Femur (tissue), 1 donor: ENCODE results near the gene ADAM11.
A peak's percentile ranks its signal among the peaks of the same experiment; 100 is the strongest.

ENCODE experiments used
- DNase-seq: peaks from one replicate; pipeline ENCODE4 v3.0.0-alpha.2; 2017

The ADAM11 gene

DNA sequence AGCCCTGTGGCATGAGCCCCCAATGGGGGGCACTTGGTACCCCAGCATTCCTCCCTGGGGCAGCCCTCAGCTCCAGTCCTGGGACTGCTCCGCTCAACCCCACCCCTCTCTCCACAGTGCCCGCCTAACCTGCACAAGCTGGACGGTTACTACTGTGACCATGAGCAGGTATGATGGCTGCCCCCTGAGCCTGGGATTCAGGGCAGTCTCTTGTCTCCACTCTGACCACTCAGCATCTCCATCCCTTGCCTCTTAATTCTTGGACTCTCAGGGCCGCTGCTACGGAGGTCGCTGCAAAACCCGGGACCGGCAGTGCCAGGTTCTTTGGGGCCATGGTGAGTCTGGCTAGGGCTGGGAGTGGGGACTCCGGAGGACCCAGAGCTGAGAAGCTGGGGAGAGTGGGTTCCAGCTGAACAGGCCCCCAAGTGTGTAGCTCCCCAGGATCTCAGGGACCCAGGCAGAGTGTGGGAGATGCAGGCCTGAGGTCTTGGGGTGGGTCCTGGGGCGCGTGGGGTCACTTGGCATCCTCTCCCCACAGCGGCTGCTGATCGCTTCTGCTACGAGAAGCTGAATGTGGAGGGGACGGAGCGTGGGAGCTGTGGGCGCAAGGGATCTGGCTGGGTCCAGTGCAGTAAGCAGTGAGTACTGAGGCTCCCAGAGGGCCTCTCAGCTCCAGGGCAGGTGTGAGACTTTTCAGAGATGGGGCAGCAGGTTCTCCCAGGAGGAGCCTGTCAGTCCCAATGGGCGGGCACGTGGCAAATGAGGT is 18.0 kb downstream of the ADAM11 start:
- peak; percentile 24 for DNase-seq

GRCh38 chr17:44777394-44778348 is 18.9 kb downstream of the ADAM11 start:
- DNase-seq, result peak; percentile 28

GRCh38 chr17:44778656-44779210 is 19.9 kb downstream of the ADAM11 start:
- DNase-seq, result peak; percentile 19

DNA sequence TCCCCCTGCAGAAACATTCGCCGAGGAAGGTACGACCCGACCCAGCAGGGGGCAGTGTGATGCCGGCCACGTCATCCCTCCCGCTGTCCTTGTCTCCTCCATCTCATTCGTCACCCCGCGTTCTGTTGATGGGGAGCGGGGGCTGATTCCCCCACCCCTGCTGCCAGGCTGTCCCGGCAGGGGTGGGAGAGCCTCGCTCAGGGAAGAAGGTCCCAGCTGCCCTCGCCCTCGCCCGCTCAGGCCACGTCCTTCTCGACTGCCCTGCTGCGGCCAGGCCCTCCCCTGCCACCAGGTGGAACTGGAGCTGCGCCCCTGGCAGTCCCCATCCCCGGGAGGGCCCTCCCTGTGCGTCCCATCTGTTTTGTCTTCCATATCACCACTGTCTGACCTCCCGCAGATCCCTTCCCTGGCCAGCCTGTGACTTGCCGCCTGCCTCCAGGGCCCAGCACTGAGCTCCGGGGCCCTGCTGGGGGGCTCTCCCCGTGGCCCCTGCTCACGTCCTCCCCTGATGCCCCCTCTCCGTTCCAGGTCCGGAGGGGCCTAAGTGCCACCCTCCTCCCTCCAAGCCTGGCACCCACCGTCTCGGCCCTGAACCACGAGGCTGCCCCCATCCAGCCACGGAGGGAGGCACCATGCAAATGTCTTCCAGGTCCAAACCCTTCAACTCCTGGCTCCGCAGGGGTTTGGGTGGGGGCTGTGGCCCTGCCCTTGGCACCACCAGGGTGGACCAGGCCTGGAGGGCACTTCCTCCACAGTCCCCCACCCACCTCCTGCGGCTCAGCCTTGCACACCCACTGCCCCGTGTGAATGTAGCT is 20.6 kb downstream of the ADAM11 start:
- DNase-seq, result peak; percentile 90

DNA sequence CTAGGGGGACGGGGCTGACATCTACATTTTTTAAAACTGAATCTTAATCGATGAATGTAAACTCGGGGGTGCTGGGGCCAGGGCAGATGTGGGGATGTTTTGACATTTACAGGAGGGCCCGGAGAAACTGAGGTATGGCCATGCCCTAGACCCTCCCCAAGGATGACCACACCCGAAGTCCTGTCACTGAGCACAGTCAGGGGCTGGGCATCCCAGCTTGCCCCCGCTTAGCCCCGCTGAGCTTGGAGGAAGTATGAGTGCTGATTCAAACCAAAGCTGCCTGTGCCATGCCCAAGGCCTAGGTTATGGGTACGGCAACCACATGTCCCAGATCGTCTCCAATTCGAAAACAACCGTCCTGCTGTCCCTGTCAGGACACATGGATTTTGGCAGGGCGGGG is 21.4 kb downstream of the ADAM11 start:
- DNase-seq, result no peak

DNA sequence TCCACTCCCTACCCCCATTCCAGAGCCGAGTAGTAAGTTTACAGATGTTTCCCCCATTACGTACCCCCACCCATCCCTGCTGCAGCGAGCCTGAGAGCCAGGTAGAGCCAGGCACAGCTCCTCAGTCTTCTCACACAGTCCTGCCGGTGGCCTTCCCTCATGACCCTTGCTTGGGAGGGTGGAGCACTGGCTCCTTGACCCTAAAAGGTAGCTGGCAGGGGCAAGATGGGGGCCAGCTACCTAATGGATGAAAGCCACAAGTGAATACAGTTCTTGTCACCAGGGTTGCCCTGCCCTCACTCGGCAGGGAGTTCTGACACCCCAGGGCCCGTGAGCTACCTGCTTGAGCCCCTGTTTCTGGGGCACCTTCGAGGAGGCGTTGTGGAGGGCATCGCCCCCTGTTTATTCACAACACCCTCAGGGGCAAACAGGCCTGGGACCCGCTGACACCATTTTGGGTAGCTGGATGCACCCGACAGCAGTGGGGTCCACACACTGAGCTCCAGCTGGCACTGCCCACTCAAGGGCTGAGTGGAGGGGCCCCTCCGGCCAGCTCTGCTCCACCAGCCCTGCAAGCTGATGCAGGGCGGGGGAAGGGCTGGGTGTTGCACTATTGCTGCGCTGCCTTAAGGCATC is 22.2 kb downstream of the ADAM11 start:
- no peak for DNase-seq

DNA sequence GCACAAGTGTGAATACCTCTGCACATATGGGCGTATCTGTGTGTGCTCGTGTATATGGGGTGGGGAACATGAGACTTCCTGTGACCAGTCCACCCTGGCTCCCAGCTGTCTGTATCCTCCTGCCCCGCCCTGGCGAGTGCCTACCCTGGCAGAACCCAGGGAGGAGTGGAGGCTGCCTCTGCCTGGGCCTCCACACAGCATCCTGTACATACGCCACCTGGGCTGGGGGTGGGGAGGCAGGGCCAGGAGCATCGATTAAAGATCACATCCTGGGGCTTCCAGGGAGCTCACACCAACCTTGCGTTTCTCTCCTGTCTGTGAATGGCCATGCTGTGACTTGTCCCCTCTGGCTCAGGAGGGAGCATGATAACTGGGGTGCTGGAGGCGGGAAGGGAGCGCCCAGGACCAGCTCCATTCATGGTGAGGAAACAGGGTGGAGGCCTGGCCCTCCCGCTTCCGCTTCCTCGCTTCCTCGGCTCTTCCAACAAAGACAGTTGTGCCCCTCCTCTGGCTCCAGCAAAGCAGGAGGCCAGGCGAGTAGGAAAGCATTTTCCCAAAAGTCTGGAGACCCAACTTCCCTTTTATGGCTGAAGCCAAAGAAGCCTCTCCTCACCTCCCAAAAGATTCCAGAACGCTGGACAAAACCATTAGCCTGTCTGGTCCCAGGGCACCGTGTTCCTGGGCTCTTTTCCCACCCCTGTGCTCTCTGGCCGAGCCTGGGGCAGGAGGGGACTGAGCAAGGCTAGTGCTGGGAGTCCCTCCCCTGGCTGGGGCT is 22.9 kb downstream of the ADAM11 start:
- peak; percentile 77 for DNase-seq

DNA sequence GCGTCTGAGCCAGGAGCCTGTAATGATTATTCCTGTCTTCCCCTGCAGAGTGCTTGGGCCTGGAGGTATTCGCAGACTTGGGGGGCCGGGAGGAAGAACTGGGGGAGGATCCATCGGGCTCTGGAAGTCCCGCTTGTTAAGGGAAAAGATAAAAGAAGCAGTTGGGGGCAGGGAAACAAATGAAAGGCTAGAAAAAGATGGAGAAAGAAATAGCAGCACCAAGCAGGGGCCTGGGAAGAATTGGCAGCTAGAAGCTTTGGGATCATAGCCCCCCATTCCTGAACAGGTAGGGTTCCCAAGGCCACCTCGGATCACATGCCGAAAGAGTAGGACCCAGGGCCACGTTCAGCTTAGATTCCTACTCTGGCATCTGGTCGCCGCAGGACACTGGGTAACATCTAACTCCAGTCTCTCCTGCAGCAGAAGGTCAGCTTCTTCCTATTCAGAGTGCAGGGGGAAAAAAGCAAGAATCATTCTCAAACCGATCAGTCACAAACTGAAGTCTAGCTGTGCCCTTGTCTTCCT is 23.6 kb downstream of the ADAM11 start:
- no peak for DNase-seq

DNA sequence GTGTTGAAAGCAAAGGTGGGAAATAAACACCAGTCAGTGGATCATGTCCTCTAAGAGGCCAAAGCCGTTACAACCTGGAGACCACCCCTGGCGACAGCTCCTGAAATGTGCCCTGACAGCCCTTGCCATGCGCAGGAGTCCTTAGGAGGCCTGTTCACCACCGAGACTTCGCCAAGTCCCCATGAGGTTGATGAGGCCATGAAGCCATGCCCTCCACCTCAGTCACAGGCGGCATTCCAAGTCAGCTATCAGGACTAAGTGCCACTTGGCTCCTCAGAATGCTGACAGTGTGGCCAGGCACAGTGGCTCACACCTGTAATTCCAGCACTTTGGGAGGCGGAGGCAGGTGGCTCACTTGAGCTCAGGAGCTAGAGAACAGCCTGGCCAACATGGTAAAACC is 27.1 kb downstream of the ADAM11 start:
- DNase-seq, result no peak

DNA sequence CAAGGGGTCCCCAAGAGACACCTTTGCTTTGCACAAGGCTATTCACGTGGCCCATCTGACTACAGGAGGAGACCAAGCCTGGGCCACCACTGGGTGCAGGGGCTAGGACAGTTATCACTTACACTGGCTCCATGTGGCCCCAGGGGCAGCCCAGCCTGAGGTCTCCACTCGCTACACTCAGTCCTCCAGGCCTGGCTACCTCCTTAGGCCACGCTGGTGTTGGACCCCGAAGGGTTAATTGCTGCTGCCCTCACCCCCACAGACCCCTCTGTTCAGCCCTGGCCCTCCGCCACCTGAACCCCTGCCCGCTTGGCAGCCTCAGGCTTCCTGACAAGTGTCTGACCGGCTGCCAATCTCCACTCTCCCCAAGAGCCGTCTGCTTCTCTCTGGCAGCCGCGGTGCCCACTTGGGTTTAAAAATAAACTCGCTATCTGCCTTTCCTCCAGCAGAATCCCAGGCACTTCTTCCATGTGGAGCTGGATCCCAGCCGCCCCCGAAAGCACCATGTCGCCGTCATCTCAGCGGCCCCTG is 27.8 kb downstream of the ADAM11 start:
- peak; percentile 48 for DNase-seq

- no peak for DNase-seq
Observed at GRCh38 chr17:44787271-44787940, 28.6 kb downstream of the ADAM11 start.

- no peak for DNase-seq
Observed at GRCh38 chr17:44788139-44788538, 29.4 kb downstream of the ADAM11 start.

GRCh38 chr17:44792276-44792675 is 33.5 kb downstream of the ADAM11 start:
- DNase-seq, result no peak

- DNase-seq, result peak; percentile 52
Observed at GRCh38 chr17:44793885-44794842, 35.4 kb downstream of the ADAM11 start.

DNA sequence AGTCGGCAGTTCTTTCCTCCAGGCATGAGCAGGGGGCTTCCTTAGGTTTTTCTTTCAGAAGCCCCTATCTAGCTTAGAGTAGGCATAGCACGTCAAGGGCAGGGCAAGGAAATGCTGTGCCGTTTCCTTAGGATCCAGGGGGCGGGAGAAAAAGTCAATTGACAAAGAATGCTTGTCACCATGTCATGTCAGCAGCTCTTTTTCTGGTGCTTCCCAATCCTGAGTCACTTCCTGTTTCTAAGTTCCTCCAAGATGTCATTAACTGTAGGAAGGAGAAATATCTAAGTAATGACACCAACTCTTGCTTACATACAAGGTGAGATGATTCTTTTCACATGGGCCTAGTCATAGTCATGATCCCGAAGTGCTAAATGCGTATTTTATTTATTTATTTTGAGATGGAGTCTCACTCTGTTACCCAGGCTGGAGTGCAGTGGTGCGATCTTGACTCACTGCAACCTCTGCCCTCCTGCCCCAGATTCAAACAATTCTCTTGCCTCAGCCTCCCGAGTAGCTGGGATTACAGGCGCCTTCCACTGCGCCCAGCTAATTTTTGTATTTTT is 36.1 kb downstream of the ADAM11 start:
- DNase-seq, result no peak

DNA sequence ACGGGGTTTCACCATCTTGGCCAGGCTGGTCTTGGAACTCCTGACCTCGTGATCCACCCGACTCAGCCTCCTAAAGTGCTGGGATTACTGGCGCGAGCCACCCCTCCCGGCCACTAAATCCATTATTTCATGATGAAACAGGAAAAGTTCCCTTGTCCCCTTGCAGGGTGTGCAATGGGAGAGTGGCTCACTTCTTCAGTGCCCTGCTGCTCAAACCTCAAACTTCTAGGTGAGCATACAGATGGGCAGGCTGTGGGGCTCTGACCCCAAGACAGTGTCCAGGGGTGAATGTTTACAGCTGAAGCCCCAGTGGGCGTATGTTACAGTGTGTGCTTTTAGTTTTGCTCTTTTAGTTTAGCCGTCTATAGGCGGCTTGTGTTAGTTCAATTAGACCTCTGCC is 36.6 kb downstream of the ADAM11 start:
- DNase-seq, result no peak

DNA sequence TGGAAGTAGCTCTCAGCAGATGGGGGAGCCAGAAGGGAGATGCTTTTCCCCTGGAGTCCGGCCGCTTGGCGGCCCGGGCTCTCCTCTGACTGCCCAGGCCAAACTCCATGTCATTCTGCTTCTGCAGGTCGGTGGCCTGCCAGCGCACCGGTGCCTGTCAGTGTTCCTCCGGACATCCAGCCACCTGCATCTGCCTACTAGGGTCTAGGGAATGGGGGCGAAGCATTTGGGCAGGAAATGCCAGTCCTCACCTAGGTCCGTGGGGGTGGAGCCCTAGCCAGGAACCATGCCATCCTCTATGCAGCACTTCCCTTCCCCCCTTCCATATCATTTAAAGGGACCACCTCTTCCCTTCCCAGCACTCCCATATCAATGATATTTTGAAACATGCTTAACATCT is 37.1 kb downstream of the ADAM11 start:
- DNase-seq, result no peak

DNA sequence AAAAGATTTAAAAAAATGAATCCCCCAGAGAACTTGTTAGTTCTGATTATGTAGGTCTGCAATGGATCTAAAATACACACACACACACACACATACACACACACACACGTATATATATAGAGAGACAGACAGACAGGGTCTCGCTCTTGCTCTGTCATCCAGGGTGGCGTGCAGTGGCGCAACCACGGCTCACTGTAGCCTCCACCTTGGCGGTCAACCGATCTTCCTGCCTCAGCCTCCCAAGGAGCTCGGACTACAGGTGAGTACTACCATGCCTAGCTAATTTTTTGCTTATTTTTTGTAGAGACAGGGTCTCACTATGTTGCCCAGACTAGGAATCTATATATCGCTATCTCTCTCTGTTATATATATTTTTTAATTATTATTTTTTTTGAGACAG is 37.9 kb downstream of the ADAM11 start:
- DNase-seq, result no peak

- DNase-seq, result no peak
Observed at GRCh38 chr17:44797802-44798201, 39.0 kb downstream of the ADAM11 start.
